ENCODE results near the gene ANAPC16. TPM values are rescaled to one million over a fixed set of nuclear protein-coding genes. Genes with fewer than 3 reads are reported as not detected.

Gene ANAPC16
- total RNA-seq, 4 donors from 2014 or later = 106 to 157 (median 143) TPM

- intact Hi-C loops (cut with DNase I) = no loop called here
Measured at GRCh38 chr10:72251635-72252034, 35.8 kb downstream of the ANAPC16 start.

DNA sequence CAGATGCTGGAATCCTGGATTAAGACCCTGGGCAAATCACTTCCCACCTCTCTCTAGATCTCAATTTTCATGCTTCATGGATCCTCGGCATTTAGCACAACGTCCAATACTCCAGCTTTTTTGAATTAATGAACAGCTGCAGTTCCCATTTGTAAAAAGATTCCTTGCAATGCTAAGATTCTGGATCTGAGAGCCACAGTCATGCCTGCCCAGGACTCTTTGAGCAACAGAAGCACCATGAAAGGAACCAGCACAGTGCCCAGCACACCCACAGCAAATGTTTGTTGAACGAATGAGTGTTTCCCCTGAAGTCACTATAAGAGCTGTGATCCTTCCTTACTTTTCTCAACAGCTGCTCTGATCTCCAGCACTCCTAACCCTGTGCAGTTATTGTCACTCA, 37.2 kb downstream of the ANAPC16 start:
- no peaks in the 10 kb centered on the region for H3K27me3 ChIP-seq
- TF ChIP-seq, protein P1, sequence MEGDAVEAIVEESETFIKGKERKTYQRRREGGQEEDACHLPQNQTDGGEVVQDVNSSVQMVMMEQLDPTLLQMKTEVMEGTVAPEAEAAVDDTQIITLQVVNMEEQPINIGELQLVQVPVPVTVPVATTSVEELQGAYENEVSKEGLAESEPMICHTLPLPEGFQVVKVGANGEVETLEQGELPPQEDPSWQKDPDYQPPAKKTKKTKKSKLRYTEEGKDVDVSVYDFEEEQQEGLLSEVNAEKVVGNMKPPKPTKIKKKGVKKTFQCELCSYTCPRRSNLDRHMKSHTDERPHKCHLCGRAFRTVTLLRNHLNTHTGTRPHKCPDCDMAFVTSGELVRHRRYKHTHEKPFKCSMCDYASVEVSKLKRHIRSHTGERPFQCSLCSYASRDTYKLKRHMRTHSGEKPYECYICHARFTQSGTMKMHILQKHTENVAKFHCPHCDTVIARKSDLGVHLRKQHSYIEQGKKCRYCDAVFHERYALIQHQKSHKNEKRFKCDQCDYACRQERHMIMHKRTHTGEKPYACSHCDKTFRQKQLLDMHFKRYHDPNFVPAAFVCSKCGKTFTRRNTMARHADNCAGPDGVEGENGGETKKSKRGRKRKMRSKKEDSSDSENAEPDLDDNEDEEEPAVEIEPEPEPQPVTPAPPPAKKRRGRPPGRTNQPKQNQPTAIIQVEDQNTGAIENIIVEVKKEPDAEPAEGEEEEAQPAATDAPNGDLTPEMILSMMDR (IDR thresholded peaks at IDR 0.05) = no peak
- TF ChIP-seq EP300 (IDR thresholded peaks at IDR 0.05) = no peak
- TF ChIP-seq POLR2AphosphoS5 (IDR thresholded peaks at IDR 0.05) = no peak
- no peak for TF ChIP-seq POLR2A (IDR thresholded peaks at IDR 0.05; ENCODE audit: low read depth)
- no peak for DNase-seq (ENCODE audit: extremely low spot score)
- peaks cover 93 to 100% (median 97%) of the 10 kb centered on the region in 4 donors for H3K4me1 ChIP-seq
- no peak overlapping the region for H3K4me3 ChIP-seq
- no peaks in the 10 kb centered on the region for H3K36me3 ChIP-seq
- peak overlapping the region; percentile 93 to 97 (median 94) for H3K27ac ChIP-seq (replicated peaks in 1 of 4)
- WGBS = 66% methylated on average over 3 of the region's 3 CpGs
- H3K9me3 ChIP-seq = no peaks in the 10 kb centered on the region
- intact Hi-C loops (cut with DNase I) = no loop called here

More at GRCh38 chr10:72251635-72252034, 35.8 kb downstream of the ANAPC16 start:
- TF ChIP-seq, protein P1 (IDR thresholded peaks at IDR 0.05) = no peak
- TF ChIP-seq POLR2AphosphoS5 (IDR thresholded peaks at IDR 0.05) (no peak), EP300 (IDR thresholded peaks at IDR 0.05) (no peak), POLR2A (IDR thresholded peaks at IDR 0.05; ENCODE audit: low read depth) (no peak)
- DNase-seq (ENCODE audit: extremely low spot score) = no peak
- Histone ChIP-seq H3K27me3 (no peaks in the 10 kb centered on the region), H3K9me3 (no peaks in the 10 kb centered on the region), H3K27ac (replicated peaks in 1 of 4) (peak overlapping the region; percentile 93 to 97 (median 94)), H3K4me1 (peaks cover 97 to 100% (median 100%) of the 10 kb centered on the region in 4 donors), H3K4me3 (no peak overlapping the region), H3K36me3 (no peaks in the 10 kb centered on the region)
- whole genome bisulfite sequencing = 99% methylated on average over 6 of the region's 6 CpGs

- H3K4me3 ChIP-seq = no peak overlapping the region
- intact Hi-C loops (cut with DNase I) = no loop called here
- no peak for TF ChIP-seq EP300 (IDR thresholded peaks at IDR 0.05)
- no peak for TF ChIP-seq POLR2A (IDR thresholded peaks at IDR 0.05; ENCODE audit: low read depth)
- TF ChIP-seq, protein P1 (IDR thresholded peaks at IDR 0.05) = no peak
- TF ChIP-seq POLR2AphosphoS5 (IDR thresholded peaks at IDR 0.05) = no peak
- WGBS = 92% methylated on average over 7 of the region's 7 CpGs
- no peaks in the 10 kb centered on the region for H3K27me3 ChIP-seq
- no peaks in the 10 kb centered on the region for H3K36me3 ChIP-seq
- no peaks in the 10 kb centered on the region for H3K9me3 ChIP-seq
- peaks cover 87 to 99% (median 95%) of the 10 kb centered on the region in 4 donors for H3K4me1 ChIP-seq
- DNase-seq (ENCODE audit: extremely low spot score) = no peak
- peak overlapping the region; percentile 93 to 97 (median 94) for H3K27ac ChIP-seq (replicated peaks in 1 of 4)
Measured at GRCh38 chr10:72253578-72253977, 37.8 kb downstream of the ANAPC16 start.

- Histone ChIP-seq H3K4me3 (peak overlapping the region in 3 of 4 donors; percentile 14 to 31 (median 15)), H3K9me3 (no peaks in the 10 kb centered on the region), H3K27ac (replicated peaks in 1 of 4) (peak overlapping the region; percentile 93 to 97 (median 94)), H3K27me3 (no peaks in the 10 kb centered on the region), H3K36me3 (no peaks in the 10 kb centered on the region), H3K4me1 (peaks cover 87 to 99% (median 95%) of the 10 kb centered on the region in 4 donors)
- intact Hi-C loops (cut with DNase I) = loop anchor here (5.0 kb wide), 1 partner anchor 38 kb away; the partner anchor contains the start of genes ANAPC16 and ASCC1
- WGBS = 10% methylated on average over 12 of the region's 15 CpGs
- peak; percentile 97 for DNase-seq (ENCODE audit: extremely low spot score)
- peak; percentile 94 to 99 for TF ChIP-seq POLR2AphosphoS5 (IDR thresholded peaks at IDR 0.05)
- TF ChIP-seq, protein P1 (IDR thresholded peaks at IDR 0.05) = no peak
- peak; percentile 95 for TF ChIP-seq EP300 (IDR thresholded peaks at IDR 0.05)
Measured at GRCh38 chr10:72254813-72255568, 39.2 kb downstream of the ANAPC16 start.
